Skin epidermis (tissue), 12 donors: ENCODE measurements around the gene FJX1.

Experiments used
- H3K27ac ChIP-seq, 21 experiments: fragments of 200-600 bp; sonication (generic) in 11 of 21; one replicate each; pipeline ENCODE4 v1.5.0; 2020; ENCODE audit warnings: mild to moderate bottlenecking in 3 of 21, inconsistent platforms in 2 of 21, moderate library complexity in 2 of 21
- H3K4me3 ChIP-seq, 7 experiments: fragments of 200-600 bp; sonication (generic) in 2 of 7; one replicate each; pipeline ENCODE4 v1.5.0; 2020; ENCODE audit warnings: inconsistent platforms in 2 of 7, mild to moderate bottlenecking in 2 of 7, moderate library complexity in 1 of 7

Gene FJX1

GRCh38 chr11:35602160-35602793, 16.0 kb upstream of the FJX1 start:
- H3K27ac ChIP-seq: no peak overlapping the region
- H3K4me3 ChIP-seq: no peak overlapping the region

- H3K27ac ChIP-seq: no peak overlapping the region
- no peak overlapping the region for H3K4me3 ChIP-seq
Observed at GRCh38 chr11:35602979-35603378, 15.3 kb upstream of the FJX1 start.

GRCh38 chr11:35605706-35606105, 12.6 kb upstream of the FJX1 start:
- Histone ChIP-seq H3K4me3 (no peak overlapping the region), H3K27ac (no peak overlapping the region)

- Histone ChIP-seq H3K4me3 (no peak overlapping the region), H3K27ac (no peak overlapping the region)
Observed at GRCh38 chr11:35606206-35606605, 12.1 kb upstream of the FJX1 start.

GRCh38 chr11:35608502-35608901, 9.8 kb upstream of the FJX1 start:
- Histone ChIP-seq H3K27ac (no peak overlapping the region), H3K4me3 (no peak overlapping the region)

GRCh38 chr11:35609656-35610055, 8.6 kb upstream of the FJX1 start:
- Histone ChIP-seq H3K27ac (no peak overlapping the region), H3K4me3 (no peak overlapping the region)

- Histone ChIP-seq H3K4me3 (no peak overlapping the region), H3K27ac (no peak overlapping the region)
Observed at GRCh38 chr11:35610631-35611030, 7.6 kb upstream of the FJX1 start.

GRCh38 chr11:35611741-35612140, 6.5 kb upstream of the FJX1 start:
- Histone ChIP-seq H3K4me3 (no peak overlapping the region), H3K27ac (no peak overlapping the region)

GRCh38 chr11:35614939-35615569, 3.2 kb upstream of the FJX1 start:
- H3K27ac ChIP-seq: no peak overlapping the region
- no peak overlapping the region for H3K4me3 ChIP-seq

GRCh38 chr11:35615921-35616900, 2.0 kb upstream of the FJX1 start:
- Histone ChIP-seq H3K27ac (no peak overlapping the region), H3K4me3 (no peak overlapping the region)

GRCh38 chr11:35617316-35617686, 959 bp upstream of the FJX1 start:
- H3K27ac ChIP-seq: peak overlapping the region in 7 of 21 experiments; percentile 25 to 89 (median 85)

GRCh38 chr11:35618497-35619115, 346 bp downstream of the FJX1 start:
- peak overlapping the region; percentile 16 to 89 (median 81) for H3K27ac ChIP-seq
- peak overlapping the region; percentile 29 to 66 (median 41) for H3K4me3 ChIP-seq

More at GRCh38 chr11:35617316-35617686, 959 bp upstream of the FJX1 start:
- peak overlapping the region in 5 of 7 experiments; percentile 29 to 64 (median 41) for H3K4me3 ChIP-seq

- peak overlapping the region; percentile 29 to 66 (median 41) for H3K4me3 ChIP-seq
- H3K27ac ChIP-seq: peak overlapping the region; percentile 3 to 87 (median 79)
Observed at GRCh38 chr11:35619116-35619854, 1.0 kb downstream of the FJX1 start.

GRCh38 chr11:35619855-35620640, 1.8 kb downstream of the FJX1 start:
- Histone ChIP-seq H3K27ac (peak overlapping the region in 13 of 21 experiments; percentile 26 to 87 (median 71)), H3K4me3 (peak overlapping the region; percentile 29 to 66 (median 41))

- peak overlapping the region in 1 of 21 experiments; percentile 46 for H3K27ac ChIP-seq
Observed at GRCh38 chr11:35620795-35621194, 2.5 kb downstream of the FJX1 start.

GRCh38 chr11:35621620-35622019, 3.4 kb downstream of the FJX1 start:
- Histone ChIP-seq H3K4me3 (no peak overlapping the region), H3K27ac (peak overlapping the region in 6 of 21 experiments; percentile 2 to 55 (median 36))

More at GRCh38 chr11:35620795-35621194, 2.5 kb downstream of the FJX1 start:
- peak overlapping the region in 1 of 7 experiments; percentile 66 for H3K4me3 ChIP-seq

- H3K4me3 ChIP-seq: no peak overlapping the region
- peak overlapping the region in 5 of 21 experiments; percentile 14 to 55 (median 46) for H3K27ac ChIP-seq
Observed at GRCh38 chr11:35622070-35622469, 3.8 kb downstream of the FJX1 start.

- H3K27ac ChIP-seq: no peak overlapping the region
Observed at GRCh38 chr11:35623621-35624168, 5.4 kb downstream of the FJX1 start.

More at GRCh38 chr11:35623621-35624168, 5.4 kb downstream of the FJX1 start:
- no peak overlapping the region for H3K4me3 ChIP-seq
